G401 (cell line): Measurements from ENCODE around the gene MOB2. TPM values are rescaled to one million over a fixed set of nuclear protein-coding genes. Genes with fewer than 3 reads are reported as not detected.
"Not testable (repeated sequence)": the region's sequence is repeated elsewhere in the genome, so short reads cannot be mapped to it uniquely, and the experiment has no call there.

Source experiments
- DNase-seq: peaks from one replicate; pipeline ENCODE4 v3.0.0-alpha.2; 2015; ENCODE audit warnings: low spot score
- in situ Hi-C: cut with HindIII; loops from 2 replicates; pipeline ENCODE4 v1.10.0; 2016; ENCODE audit warnings: low sequenced_read_pairs, mixed read lengths
- total RNA-seq: library from RNA; depleted of rRNA; stranded (reverse); fragments of >200 nt; shearing (Covaris generic); gene quantifications from 2 replicates; pipeline ENCODE4 v1.2.3, GENCODE V29; 2014

The MOB2 gene
- total RNA-seq, 1 experiment from 2014 or later, result 27.4 TPM

GRCh38 chr11:1520209-1520662 is 33.7 kb upstream of the MOB2 start:
- in situ Hi-C loops, result no loop called here
- DNase-seq, result no peak

- peak; percentile 51 for DNase-seq
Measured at GRCh38 chr11:1519028-1520010, 32.7 kb upstream of the MOB2 start.

GRCh38 chr11:1518301-1518700 is 31.7 kb upstream of the MOB2 start:
- DNase-seq, result no peak
- in situ Hi-C loops, result no loop called here

More at GRCh38 chr11:1519028-1520010, 32.7 kb upstream of the MOB2 start:
- in situ Hi-C loops, result no loop called here

- in situ Hi-C loops, result no loop called here
- no peak for DNase-seq
Measured at GRCh38 chr11:1517117-1518005, 30.8 kb upstream of the MOB2 start.

GRCh38 chr11:1516273-1517067 is 29.9 kb upstream of the MOB2 start:
- DNase-seq, result no peak
- in situ Hi-C loops, result no loop called here

- in situ Hi-C loops, result no loop called here
Measured at GRCh38 chr11:1515082-1516060, 28.8 kb upstream of the MOB2 start.

GRCh38 chr11:1514336-1515061 is 27.9 kb upstream of the MOB2 start:
- in situ Hi-C loops, result no loop called here
- DNase-seq, result peak; percentile 54

More at GRCh38 chr11:1515082-1516060, 28.8 kb upstream of the MOB2 start:
- peak; percentile 80 for DNase-seq

GRCh38 chr11:1513326-1514296 is 27.0 kb upstream of the MOB2 start:
- in situ Hi-C loops, result no loop called here
- no peak for DNase-seq

- DNase-seq, in situ Hi-C loops: not testable (repeated sequence)
Measured at GRCh38 chr11:1512531-1513258, 26.1 kb upstream of the MOB2 start.

GRCh38 chr11:1511937-1512496 is 25.4 kb upstream of the MOB2 start:
- in situ Hi-C loops, result no loop called here

GRCh38 chr11:1510928-1511327 is 24.3 kb upstream of the MOB2 start:
- in situ Hi-C loops, result no loop called here

More at GRCh38 chr11:1511937-1512496, 25.4 kb upstream of the MOB2 start:
- DNase-seq, result no peak

GRCh38 chr11:1510351-1510750 is 23.8 kb upstream of the MOB2 start:
- in situ Hi-C loops, result not testable (repeated sequence)

More at GRCh38 chr11:1510928-1511327, 24.3 kb upstream of the MOB2 start:
- DNase-seq, result no peak

GRCh38 chr11:1509626-1510255 is 23.2 kb upstream of the MOB2 start:
- DNase-seq, result no peak
- in situ Hi-C loops, result no loop called here

More at GRCh38 chr11:1510351-1510750, 23.8 kb upstream of the MOB2 start:
- not testable (repeated sequence) for DNase-seq

- in situ Hi-C loops, result no loop called here
- no peak for DNase-seq
Measured at GRCh38 chr11:1508986-1509385, 22.4 kb upstream of the MOB2 start.

GRCh38 chr11:1508491-1508891 is 21.9 kb upstream of the MOB2 start:
- in situ Hi-C loops, result no loop called here
- DNase-seq, result no peak
